HepG2 (cell line): Measurements from ENCODE around the gene HBEGF. TPM values are rescaled to one million over a fixed set of nuclear protein-coding genes. Genes with fewer than 3 reads are reported as not detected.

Experiments used
- CTCF ChIP-seq: sonication (generic); formaldehyde crosslinking; IDR thresholded peaks from 2 replicates; pipeline ENCODE4 v1.5.0; 2020; ENCODE audit warnings: mild to moderate bottlenecking, missing genetic modification reagents, moderate library complexity
- GMEB2 ChIP-seq: IDR thresholded peaks from 2 replicates; pipeline ENCODE4 v1.6.1; 2016; ENCODE audit warnings: missing biosample characterization, missing genetic modification reagents, low read depth
- HMGXB4 ChIP-seq, 2 experiments: sonication (generic) in 1 of 2; formaldehyde crosslinking in 1 of 2; IDR thresholded peaks; 2 replicates each; pipeline versions ENCODE4 v1.4.0 to v1.6.1; 2018 to 2020; ENCODE audit warnings: missing genetic modification reagents in 2 of 2, borderline replicate concordance in 1 of 2, low read depth in 1 of 2, mild to moderate bottlenecking in 1 of 2, missing biosample characterization in 1 of 2
- KLF9 ChIP-seq: IDR thresholded peaks from 2 replicates; pipeline ENCODE4 v1.6.1; 2016; ENCODE audit warnings: low read depth
- LBX2 ChIP-seq: sonication (generic); formaldehyde crosslinking; IDR thresholded peaks from 2 replicates; pipeline ENCODE4 v1.5.0; 2020; ENCODE audit warnings: missing genetic modification reagents, mild to moderate bottlenecking, borderline replicate concordance
- NFAT5 ChIP-seq: sonication (generic); formaldehyde crosslinking; IDR thresholded peaks from 2 replicates; pipeline ENCODE4 v1.4.0; 2020; ENCODE audit warnings: missing genetic modification reagents
- NFRKB ChIP-seq: fragments of 450-650 bp; IDR thresholded peaks from 2 replicates; pipeline ENCODE4 v1.6.1; 2017
- POGZ ChIP-seq: sonication (generic); formaldehyde crosslinking; IDR thresholded peaks from 2 replicates; pipeline ENCODE4 v1.4.0; 2020; ENCODE audit warnings: mild to moderate bottlenecking, missing genetic modification reagents
- RBM39 ChIP-seq: fragments of 200-400 bp; formaldehyde crosslinking; IDR thresholded peaks from one replicate; pipeline ENCODE4 v1.6.1; 2018; ENCODE audit warnings: antibody characterized with exemption, mild to moderate bottlenecking, low read depth, low read length; ENCODE audit not compliant: poor library complexity, severe bottlenecking
- TMF1 ChIP-seq: sonication (generic); formaldehyde crosslinking; IDR thresholded peaks from 2 replicates; pipeline ENCODE4 v1.8.1; 2022; ENCODE audit warnings: low read depth, missing genetic modification reagents
- ZFAT ChIP-seq: sonication (generic); formaldehyde crosslinking; conservative IDR thresholded peaks from 2 replicates; pipeline ENCODE4 v1.8.1; 2023; ENCODE audit warnings: missing genetic modification reagents, inconsistent platforms
- ZNF281 ChIP-seq: sonication (generic); formaldehyde crosslinking; IDR thresholded peaks from 2 replicates; pipeline ENCODE4 v1.4.0; 2020; ENCODE audit warnings: missing genetic modification reagents, borderline replicate concordance
- ZNF326 ChIP-seq: sonication (generic); formaldehyde crosslinking; IDR thresholded peaks from 2 replicates; pipeline ENCODE4 v1.4.0; 2020; ENCODE audit warnings: missing genetic modification reagents, borderline replicate concordance
- ZNF335 ChIP-seq: sonication (generic); formaldehyde crosslinking; IDR thresholded peaks from 2 replicates; pipeline ENCODE4 v1.4.0; 2020; ENCODE audit warnings: missing genetic modification reagents
- ZNF607 ChIP-seq: sonication (generic); formaldehyde crosslinking; IDR thresholded peaks from 2 replicates; pipeline ENCODE4 v1.5.1; 2020; ENCODE audit warnings: missing genetic modification reagents, mild to moderate bottlenecking, borderline replicate concordance
- polyA plus RNA-seq, 8 experiments: library from polyadenylated mRNA; depleted of rRNA in 3 of 8; stranded (reverse) in 7 of 8; unstranded in 1 of 8; fragments of >200 nt; fragmentation: Illumina TruSeq in 4 of 8; extraction: Trizol in 4 of 8; gene quantifications; 2 replicates each; pipeline versions ENCODE4 v1.2.1 to v1.2.3, GENCODE V29; 2011 to 2016; ENCODE audit warnings: low read depth in 4 of 8, missing spikeins in 1 of 8, mixed read lengths in 1 of 8; ENCODE audit not compliant: insufficient read depth in 1 of 8
- total RNA-seq, 5 experiments: library from RNA; depleted of rRNA; stranded (reverse); fragments of >200 nt; fragmentation: Illumina TruSeq; extraction: Trizol; gene quantifications; 2 replicates each; pipeline ENCODE4 v1.2.3, GENCODE V29; 2016; ENCODE audit warnings: low read depth in 1 of 5

HBEGF gene
- total and polyA plus RNA-seq, 2 of the 13 experiments (the other 11 are each of a cell fraction or from before 2014, with no cell fraction given) = 1.7 to 5.0 TPM

- TF ChIP-seq NFAT5 (no peak), KLF9 (CRISPR knock-in tag) (0 out of 2 replicates have a peak, but pooled peaks have one; percentile 57), NFRKB (no peak), ZFAT (CRISPR knock-in tag) (no peak), LBX2 (CRISPR knock-in tag) (no peak), ZNF335 (no peak), HMGXB4 (CRISPR knock-in tag; IDR thresholded peaks at IDR 0.05; ENCODE audit: borderline replicate concordance in 1 of 2, low read depth in 1 of 2) (peak in 1 of 2 experiments; percentile 49; a peak in 1 of 4 replicates), RBM39 (no peak), ZNF607 (CRISPR knock-in tag) (no peak), CTCF (CRISPR knock-in tag) (peak; percentile 91), ZNF281 (peak; percentile 42; the same call in 1 of the 2 replicates), TMF1 (CRISPR knock-in tag) (no peak), POGZ (CRISPR knock-in tag) (no peak), GMEB2 (CRISPR knock-in tag) (no peak), ZNF326 (no peak)
Measured at GRCh38 chr5:140372971-140373487, 26.6 kb upstream of the HBEGF start (continued).
